ENCODE data around the gene NRG3. TPM values are rescaled to one million over a fixed set of nuclear protein-coding genes. Genes with fewer than 3 reads are reported as not detected.
A peak's percentile ranks its signal among the peaks of the same experiment; 100 is the strongest.

NRG3 gene
- total RNA-seq, 1 donor from 2014 or later, result 10.7 TPM

- DNase-seq (ENCODE audit: low read depth in 2 of 2), result no peak
Observed at GRCh38 chr10:82464966-82465365, 590.0 kb downstream of the NRG3 start.

DNA sequence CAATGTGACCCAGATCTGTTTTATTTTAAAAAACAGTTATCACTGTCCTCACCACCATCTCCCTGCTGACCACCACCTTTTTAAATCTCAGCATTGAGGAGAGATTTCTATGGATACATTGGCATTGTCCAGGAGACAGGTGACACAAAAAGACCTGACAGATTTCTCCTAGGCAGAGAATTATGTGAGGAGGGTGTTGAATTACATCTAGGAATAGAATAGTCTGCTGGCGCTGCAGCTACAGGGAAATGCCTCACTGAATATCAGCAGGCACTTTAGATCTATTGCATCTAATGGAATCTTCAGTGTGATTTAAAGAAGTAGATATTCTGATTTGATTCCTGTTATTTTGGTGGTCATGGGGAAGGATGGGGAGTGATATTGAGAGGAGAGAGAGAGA, 593.5 kb downstream of the NRG3 start:
- DNase-seq (ENCODE audit: low read depth in 2 of 2), result no peak

DNA sequence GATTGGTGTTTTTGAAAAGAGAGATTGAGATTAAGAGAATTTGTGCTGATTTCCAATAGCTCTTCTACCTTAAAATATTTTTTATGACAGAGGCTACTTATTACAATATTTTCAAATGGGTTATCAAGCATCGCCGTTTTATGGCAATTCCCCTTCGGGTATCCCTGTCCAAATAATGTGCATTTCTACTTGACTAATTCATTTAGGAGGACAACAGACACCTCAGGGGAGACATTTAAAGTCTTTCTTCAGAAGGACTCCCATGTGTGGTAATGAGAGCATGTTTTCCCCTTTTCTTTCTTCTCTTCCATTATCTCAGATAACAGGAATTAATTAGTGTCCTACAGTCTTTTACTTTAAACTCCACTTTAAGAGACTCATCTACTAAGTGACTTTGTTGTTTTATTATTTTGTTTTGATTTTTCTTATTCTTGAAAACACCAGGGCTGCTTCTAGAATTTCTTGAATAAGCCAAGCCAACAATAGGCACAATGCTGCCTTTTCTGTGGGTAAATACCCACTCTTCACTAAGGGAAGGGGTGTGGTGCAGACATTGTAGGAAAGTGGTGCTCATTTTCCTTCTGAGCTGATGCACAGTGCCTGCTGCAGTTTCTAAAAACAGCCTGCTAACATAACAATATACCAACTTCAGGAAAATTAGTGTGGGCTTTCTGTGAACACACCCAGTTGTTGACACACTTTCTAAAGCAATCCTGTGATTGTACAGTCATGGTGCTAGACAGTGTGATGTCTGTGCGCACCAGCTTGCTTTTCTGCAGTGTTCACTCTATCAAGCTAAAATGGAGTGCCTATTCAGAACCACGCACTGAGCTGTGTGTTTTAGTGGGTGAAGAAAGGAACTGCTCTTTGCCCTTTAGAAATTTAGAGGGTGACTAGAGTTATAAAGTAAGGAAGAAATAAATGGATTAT, 597.7 kb downstream of the NRG3 start:
- no peak for DNase-seq (ENCODE audit: low read depth in 2 of 2)

DNA sequence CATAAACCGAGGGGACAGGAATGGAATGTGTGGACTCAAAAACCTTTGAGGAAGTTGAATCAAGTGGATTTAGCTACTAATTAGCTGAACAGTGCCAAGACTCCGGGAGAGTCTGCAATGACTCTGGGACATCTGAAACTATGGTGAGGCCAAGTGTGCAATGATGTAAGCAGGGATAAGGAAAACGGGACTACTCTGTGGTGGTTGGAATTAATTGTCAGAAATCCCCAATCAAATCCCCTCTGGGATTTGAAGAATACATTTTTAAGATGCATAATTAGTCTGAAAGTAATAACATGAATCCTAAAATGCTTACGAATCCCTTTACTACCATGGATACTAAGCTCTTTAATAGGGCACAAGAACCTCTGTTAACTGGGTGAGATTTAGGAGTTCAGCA, 602.8 kb downstream of the NRG3 start:
- no peak for DNase-seq (ENCODE audit: low read depth in 2 of 2)

DNA sequence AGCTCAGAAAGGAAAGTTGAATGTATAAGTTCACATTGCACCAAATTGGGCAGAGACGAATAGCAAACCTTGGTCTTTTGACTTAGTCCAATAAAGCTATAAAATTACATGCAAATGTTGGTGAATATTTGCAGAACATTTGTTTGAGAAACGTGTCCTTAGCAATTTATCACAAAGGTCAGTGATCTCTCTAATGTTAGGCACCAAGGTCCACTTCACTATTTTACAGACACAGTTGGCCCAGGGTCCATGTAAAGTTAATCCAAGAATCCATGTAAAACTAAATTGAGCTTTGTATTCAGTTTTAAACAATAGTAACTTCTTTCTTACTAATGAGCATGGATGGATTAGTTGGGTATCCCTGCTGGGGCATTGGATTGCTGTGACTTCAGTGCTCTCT, 617.7 kb downstream of the NRG3 start:
- no peak for DNase-seq (ENCODE audit: low read depth in 2 of 2)

- DNase-seq (ENCODE audit: low read depth in 2 of 2), result no peak
Observed at GRCh38 chr10:82496114-82496513, 621.1 kb downstream of the NRG3 start.

DNA sequence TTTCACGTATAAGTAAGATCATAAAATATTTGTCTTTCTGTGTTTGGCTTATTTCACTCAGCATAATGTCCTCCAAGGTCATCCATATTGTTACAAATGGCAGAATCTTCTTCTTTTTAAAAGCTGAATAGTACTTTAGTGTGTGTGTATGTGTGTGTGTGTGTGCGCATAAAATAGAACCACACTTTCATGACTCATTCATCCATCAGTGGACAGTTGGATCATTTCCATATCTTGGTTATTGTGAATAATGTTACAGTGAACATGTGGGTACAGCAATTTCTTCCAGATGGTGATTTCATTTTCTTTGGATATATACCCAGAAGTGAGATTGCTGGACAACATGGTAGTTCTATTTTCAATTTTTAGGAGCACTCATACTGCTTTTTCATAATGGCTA, 622.4 kb downstream of the NRG3 start:
- DNase-seq (ENCODE audit: low read depth in 2 of 2), result peak in 1 of 2 donors; percentile 7

DNA sequence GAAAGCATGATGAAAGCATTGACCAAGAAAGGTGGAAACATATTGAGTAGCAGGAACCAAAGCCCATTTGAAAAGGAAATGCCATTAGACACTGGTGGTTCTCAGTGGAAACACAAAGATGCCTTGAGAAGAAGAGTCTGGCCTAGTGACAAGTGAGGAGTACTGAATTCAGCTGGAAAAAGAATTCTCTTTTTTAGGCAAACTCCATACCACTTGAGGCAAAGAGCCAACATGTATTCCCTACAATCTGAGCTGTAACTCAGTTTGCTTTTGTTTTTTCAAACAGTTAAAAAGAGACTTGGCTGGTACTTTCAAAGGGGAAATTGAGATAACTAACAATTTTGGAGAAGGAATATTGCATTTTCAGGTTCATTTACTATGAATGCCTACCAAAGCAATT, 624.0 kb downstream of the NRG3 start:
- no peak for DNase-seq (ENCODE audit: low read depth in 2 of 2)

DNA sequence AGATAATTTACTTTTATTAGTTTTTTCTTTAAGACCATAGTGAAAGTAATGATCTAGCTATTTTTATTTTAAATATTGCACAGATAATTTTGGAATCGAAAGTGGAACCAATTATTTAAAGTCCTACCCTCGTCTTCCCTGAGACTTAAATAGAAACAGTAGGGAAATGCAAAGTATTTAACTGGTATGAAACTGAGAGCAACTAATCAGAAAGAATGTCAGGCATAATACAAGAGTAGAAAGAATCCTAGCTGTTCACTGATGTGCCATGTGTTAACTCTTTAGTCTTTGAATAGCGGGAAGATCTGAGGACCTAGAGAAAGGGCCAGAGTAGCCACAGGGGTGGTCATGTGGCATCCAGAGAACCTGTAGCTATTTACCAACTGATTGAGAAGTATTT, 630.0 kb downstream of the NRG3 start:
- no peak for DNase-seq (ENCODE audit: low read depth in 2 of 2)

- DNase-seq (ENCODE audit: low read depth in 2 of 2), result no peak
Observed at GRCh38 chr10:82506680-82507376, 631.8 kb downstream of the NRG3 start.

DNA sequence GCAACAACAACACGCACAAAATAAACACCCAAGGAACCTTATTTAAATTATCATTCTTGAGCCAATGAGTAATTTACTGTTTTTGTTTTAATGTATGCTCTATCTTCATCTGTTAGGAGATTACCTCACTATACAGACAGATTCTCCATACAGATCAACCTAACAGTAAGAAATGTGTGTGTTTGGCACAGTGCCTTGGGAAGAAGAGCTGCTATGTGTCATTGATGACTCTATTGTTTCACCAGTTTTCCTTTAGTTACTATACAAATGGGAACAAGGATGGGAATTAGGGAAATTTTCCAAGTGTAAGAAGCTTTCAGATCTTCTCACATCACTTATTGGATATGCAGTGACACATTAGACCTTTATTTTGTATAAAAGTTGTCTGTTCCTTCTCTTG, 640.3 kb downstream of the NRG3 start:
- peak in 1 of 2 donors; percentile 41 for DNase-seq (ENCODE audit: low read depth in 2 of 2)

DNA sequence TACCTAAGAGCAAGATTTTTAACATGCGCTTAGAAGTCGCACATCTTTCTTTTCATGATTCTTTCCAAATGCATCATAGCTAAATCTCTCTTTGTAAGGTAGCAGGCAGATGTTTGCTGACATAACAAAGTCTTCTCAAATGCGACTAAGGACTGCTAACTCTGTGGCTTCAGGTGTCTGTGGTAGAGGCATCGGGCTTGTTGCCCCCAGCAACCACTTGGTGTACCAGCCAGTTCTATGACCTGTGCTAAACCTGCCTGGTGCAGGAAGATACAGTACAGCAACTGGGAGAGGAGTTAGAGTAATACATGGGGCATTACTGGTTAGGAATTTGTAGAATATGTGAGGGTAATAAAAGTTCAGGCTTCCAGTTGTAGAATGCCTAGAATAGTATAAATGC, 654.1 kb downstream of the NRG3 start:
- DNase-seq (ENCODE audit: low read depth in 2 of 2), result no peak

GRCh38 chr10:82535457-82535856, 660.5 kb downstream of the NRG3 start:
- no peak for DNase-seq (ENCODE audit: low read depth in 2 of 2)

DNA sequence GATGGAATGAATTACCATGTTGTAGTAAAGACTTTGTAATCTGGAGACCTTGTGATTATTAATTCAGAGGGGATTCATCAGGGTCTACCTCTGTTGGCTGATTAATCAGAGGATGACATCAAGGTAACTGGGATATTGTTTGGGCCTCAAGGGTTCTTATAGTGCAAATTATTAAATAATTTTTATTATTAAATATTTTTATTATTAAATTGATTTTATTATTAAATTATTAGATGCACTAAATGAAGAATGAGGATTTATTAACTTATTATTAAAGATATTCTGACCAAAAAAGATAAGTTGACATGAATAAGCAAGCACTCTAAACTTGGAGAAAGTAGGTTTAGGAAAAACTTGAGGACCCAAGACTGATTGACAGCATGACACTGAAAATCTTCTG, 661.7 kb downstream of the NRG3 start:
- no peak for DNase-seq (ENCODE audit: low read depth in 2 of 2)

- DNase-seq (ENCODE audit: low read depth in 2 of 2), result no peak
Observed at GRCh38 chr10:82538272-82538671, 663.3 kb downstream of the NRG3 start.

DNA sequence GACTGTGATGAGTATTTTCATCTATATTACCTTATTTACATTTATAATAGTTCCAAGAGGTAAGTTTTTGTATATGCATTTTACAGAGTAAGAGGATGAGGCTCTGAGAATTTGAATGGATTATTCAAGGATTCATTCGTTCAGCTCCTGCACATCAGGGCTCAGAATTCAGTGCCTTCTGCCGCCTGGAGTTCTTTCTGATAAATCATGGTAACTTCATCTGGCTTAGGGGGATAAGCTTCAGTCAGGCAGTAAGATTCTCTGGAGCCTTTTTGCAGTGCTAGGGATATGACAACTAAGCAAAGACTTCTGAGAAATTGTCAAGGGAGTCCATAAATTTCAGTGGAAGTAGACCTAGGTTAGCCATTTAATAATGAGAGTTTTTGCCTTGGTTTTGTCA, 668.6 kb downstream of the NRG3 start:
- no peak for DNase-seq (ENCODE audit: low read depth in 2 of 2)

GRCh38 chr10:82544377-82544776, 669.4 kb downstream of the NRG3 start:
- DNase-seq (ENCODE audit: low read depth in 2 of 2), result no peak

GRCh38 chr10:82551506-82551905, 676.5 kb downstream of the NRG3 start:
- DNase-seq (ENCODE audit: low read depth in 2 of 2), result no peak

- DNase-seq (ENCODE audit: low read depth in 2 of 2), result no peak
Observed at GRCh38 chr10:82552267-82552666, 677.3 kb downstream of the NRG3 start.

DNA sequence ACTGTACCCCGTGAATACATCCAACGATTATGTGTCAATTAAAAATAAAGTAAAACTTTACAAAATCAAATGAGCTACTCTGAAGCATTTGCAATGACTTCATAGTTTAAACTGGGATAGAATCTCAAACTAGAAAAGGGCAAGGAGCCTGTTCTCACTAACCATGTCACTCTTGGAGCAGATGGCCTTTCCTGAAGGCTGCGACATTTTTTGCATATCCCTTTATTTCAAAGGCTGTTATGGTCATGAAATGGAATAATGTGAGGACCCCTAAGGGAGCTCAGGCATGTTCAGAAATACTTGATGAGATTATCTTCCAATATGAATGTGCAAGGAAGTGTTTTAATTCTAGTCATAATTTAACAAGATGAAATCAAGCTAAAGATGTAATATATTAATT, 679.4 kb downstream of the NRG3 start:
- no peak for DNase-seq (ENCODE audit: low read depth in 2 of 2)

- DNase-seq (ENCODE audit: low read depth in 2 of 2), result no peak
Observed at GRCh38 chr10:82558014-82558607, 683.1 kb downstream of the NRG3 start.

DNA sequence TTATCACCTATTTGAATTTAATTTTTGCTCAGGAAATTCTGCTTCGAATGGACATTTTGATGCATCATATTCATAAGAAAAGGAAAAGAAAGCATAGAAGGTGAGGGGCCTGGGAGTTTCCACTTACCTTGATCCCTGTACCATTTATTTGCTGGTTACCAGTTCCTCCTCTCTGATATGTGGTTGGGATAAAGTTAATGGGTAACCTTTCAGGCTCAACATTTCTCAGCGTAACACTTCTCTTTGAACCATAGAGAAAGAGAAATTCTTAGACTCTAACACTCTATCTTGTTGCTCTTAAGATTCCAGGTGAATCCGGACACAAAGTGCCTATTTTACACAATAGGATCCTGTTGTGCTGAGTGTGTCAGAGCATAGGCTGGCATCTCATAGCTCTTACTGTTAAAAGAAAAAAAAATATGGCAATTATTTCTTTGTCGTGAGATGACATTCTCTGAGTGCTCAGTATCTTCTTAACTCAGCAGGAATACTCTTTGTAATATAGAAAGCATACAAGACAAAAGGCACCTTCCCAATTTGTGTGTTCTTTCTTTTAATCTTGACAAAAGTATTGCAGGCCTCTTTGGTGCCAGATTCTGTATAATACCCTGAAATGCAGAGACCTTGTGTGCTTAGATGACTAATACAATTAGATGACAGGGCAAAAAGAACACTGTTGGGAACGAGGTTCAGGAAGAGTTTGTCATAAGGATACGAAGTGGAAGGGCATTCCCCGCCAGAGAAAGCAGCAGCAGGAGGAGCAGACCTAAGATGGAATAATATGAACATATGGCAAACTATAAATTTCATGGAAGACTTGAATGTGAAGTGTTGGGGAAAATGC, 689.6 kb downstream of the NRG3 start:
- DNase-seq (ENCODE audit: low read depth in 2 of 2), result no peak
